PC-9 (cell line): Measurements from ENCODE around the gene MAN2A2. TPM values are rescaled to one million over a fixed set of nuclear protein-coding genes. Genes with fewer than 3 reads are reported as not detected.

Experiments
- BruUV-seq: library from RNA; stranded (reverse); fragments of 400-500 nt; replicated peaks from 2 replicates; lab custom pipeline; 2021; lab: Mats Ljungman, UMichigan
- CTCF ChIA-PET: fragments of 300-600 bp; sonication (Branson Sonifier 250); formaldehyde crosslinking; loops from one replicate; lab custom pipeline; 2022; ENCODE audit warnings: antibody characterized with exemption; lab: Charles Lee
- POLR2A ChIA-PET: fragments of 300-600 bp; sonication (Branson Sonifier 250); formaldehyde crosslinking; loops from one replicate; lab custom pipeline; 2022; ENCODE audit warnings: antibody characterized with exemption; ENCODE audit not compliant: unreplicated experiment; lab: Charles Lee
- DNase-seq, 2 experiments: peaks; one replicate each; pipeline versions ENCODE4 v3.0.0 to v3.0.0-alpha.2; 2015 to 2022; ENCODE audit warnings: mixed read lengths in 1 of 2
- H2AFZ ChIP-seq: fragments of 200-600 bp; sonication (generic); 2 replicates; pipeline ENCODE4 v1.8.1; 2017; ENCODE audit warnings: antibody characterized with exemption
- H3F3A ChIP-seq: fragments of 200-600 bp; sonication (generic); 2 replicates; pipeline ENCODE4 v1.8.1; 2017; ENCODE audit warnings: antibody characterized with exemption, mild to moderate bottlenecking, low read depth; ENCODE audit not compliant: insufficient read depth
- H3K27ac ChIP-seq: fragments of 200-600 bp; sonication (generic); 2 replicates; pipeline ENCODE4 v1.6.1; 2016; ENCODE audit warnings: mixed run types
- H3K27me3 ChIP-seq: fragments of 200-600 bp; sonication (generic); 2 replicates; pipeline ENCODE4 v1.6.1; 2016; ENCODE audit warnings: low read depth, mixed run types; ENCODE audit not compliant: insufficient read depth
- H3K36me3 ChIP-seq: fragments of 200-600 bp; sonication (generic); 2 replicates; pipeline ENCODE4 v1.6.1; 2016; ENCODE audit warnings: low read depth, mixed run types
- H3K4me1 ChIP-seq: fragments of 200-600 bp; sonication (generic); replicated peaks from 2 replicates; pipeline ENCODE4 v1.6.1; 2016; ENCODE audit warnings: mixed run types; ENCODE audit not compliant: insufficient read depth
- H3K4me2 ChIP-seq: fragments of 200-600 bp; sonication (generic); 2 replicates; pipeline ENCODE4 v1.6.1; 2017; ENCODE audit warnings: mixed run types
- H3K4me3 ChIP-seq: fragments of 200-600 bp; sonication (generic); 2 replicates; pipeline ENCODE4 v1.6.1; 2016; ENCODE audit warnings: mixed run types
- H3K79me2 ChIP-seq: fragments of 200-600 bp; sonication (generic); 2 replicates; pipeline ENCODE4 v1.6.1; 2017; ENCODE audit warnings: low read depth, mixed run types
- H3K9me2 ChIP-seq: fragments of 200-600 bp; sonication (generic); 2 replicates; pipeline ENCODE4 v1.8.1; 2017; ENCODE audit warnings: mild to moderate bottlenecking; ENCODE audit not compliant: insufficient read depth
- H3K9me3 ChIP-seq: fragments of 200-600 bp; sonication (generic); 2 replicates; pipeline ENCODE4 v1.8.1; 2016; ENCODE audit warnings: low read depth; ENCODE audit not compliant: insufficient read depth
- H4K20me1 ChIP-seq: fragments of 200-600 bp; sonication (generic); 2 replicates; pipeline ENCODE4 v1.8.1; 2017; ENCODE audit not compliant: insufficient read depth
- EZH2 ChIP-seq: fragments of 200-600 bp; sonication (generic); IDR thresholded peaks from 2 replicates; pipeline ENCODE4 v1.8.0; 2017; ENCODE audit warnings: antibody characterized with exemption, low read depth
- intact Hi-C: fragments of 100-400 bp; cut with micrococcal nuclease; formaldehyde crosslinking; loops from one replicate; pipeline ENCODE4 v1.10.0; 2022; ENCODE audit not compliant: unreplicated experiment
- total RNA-seq: library from RNA; stranded (reverse); gene quantifications from 2 replicates; pipeline ENCODE4 v1.2.3, GENCODE V29; 2021
- TF ChIP-seq, protein P1 (sequence below): fragments of 200-600 bp; sonication (generic); conservative IDR thresholded peaks from 2 replicates; pipeline ENCODE4 v1.6.1; 2017; ENCODE audit warnings: mixed run types, antibody characterized with exemption, mild to moderate bottlenecking, moderate library complexity

MAN2A2 gene
- total RNA-seq, 1 experiment from 2014 or later = 27.1 TPM

DNA sequence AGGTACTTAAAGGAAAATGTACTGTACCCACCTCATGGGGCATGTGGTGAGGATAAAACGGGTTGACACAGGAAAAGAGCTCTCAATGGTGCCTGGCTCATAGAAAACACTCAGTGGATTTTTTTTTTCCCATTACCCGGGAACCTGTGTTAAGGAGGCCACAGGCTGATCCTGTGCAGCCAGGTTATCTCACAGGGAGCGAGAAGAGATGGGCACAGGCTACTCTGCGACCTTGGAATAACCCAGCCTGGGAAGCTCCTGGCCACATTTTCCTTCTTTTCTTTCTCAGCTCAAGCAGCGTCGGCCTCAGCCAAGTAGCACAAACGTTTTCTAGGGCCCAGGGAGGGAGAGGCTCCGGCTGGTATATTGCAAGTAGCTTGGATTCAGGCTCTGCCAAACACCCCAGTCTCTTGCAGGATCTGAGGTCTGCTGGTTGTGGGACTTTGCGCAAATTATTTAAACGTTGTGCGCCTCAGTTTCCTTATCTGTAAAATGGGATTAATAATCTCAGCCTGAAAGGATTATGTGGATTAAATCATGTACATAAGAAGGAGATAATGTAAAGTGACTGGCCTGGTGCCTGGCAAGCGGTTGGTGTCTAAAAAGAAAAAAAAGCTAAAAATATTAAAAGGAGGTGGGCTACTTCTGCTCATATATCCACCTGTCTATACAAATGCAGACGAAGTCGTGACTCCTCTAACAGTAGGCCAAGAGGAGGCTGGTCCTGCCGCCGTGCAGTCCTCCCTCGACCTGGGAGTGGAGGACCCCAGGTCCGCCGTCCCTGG lies 32.6 kb upstream of the MAN2A2 start:
- Histone ChIP-seq H3K4me3 (peak overlapping the region; percentile 73), H3F3A (peaks cover 54% of the 10 kb centered on the region), H3K27ac (peak overlapping the region; percentile 72), H3K9me3 (no peaks in the 10 kb centered on the region), H3K79me2 (peaks cover 32% of the 10 kb centered on the region), H3K4me1 (peaks cover 64% of the 10 kb centered on the region), H3K36me3 (no peaks in the 10 kb centered on the region), H3K9me2 (no peaks in the 10 kb centered on the region), H3K27me3 (no peaks in the 10 kb centered on the region), H4K20me1 (peaks cover 23% of the 10 kb centered on the region), H2AFZ (peak overlapping the region; percentile 83), H3K4me2 (peak overlapping the region; percentile 77)
- TF ChIP-seq, protein P1, sequence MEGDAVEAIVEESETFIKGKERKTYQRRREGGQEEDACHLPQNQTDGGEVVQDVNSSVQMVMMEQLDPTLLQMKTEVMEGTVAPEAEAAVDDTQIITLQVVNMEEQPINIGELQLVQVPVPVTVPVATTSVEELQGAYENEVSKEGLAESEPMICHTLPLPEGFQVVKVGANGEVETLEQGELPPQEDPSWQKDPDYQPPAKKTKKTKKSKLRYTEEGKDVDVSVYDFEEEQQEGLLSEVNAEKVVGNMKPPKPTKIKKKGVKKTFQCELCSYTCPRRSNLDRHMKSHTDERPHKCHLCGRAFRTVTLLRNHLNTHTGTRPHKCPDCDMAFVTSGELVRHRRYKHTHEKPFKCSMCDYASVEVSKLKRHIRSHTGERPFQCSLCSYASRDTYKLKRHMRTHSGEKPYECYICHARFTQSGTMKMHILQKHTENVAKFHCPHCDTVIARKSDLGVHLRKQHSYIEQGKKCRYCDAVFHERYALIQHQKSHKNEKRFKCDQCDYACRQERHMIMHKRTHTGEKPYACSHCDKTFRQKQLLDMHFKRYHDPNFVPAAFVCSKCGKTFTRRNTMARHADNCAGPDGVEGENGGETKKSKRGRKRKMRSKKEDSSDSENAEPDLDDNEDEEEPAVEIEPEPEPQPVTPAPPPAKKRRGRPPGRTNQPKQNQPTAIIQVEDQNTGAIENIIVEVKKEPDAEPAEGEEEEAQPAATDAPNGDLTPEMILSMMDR = no peak
- TF ChIP-seq EZH2 = no peak
- ChIA-PET POLR2A (interaction anchor here (0.6 kb wide), 1 partner anchor 59 kb away, joined by 5 read pairs; no protein-coding TSS in a partner anchor), CTCF (interaction anchor here (1.0 kb wide), 1 partner anchor 194 kb away, joined by 3 read pairs; no protein-coding TSS in a partner anchor)
- TSS peak; percentile 70 for BruUV-seq
- DNase-seq = no peak
- intact Hi-C loops = loop anchor here (5.0 kb wide), 4 partner anchors 153 to 393 kb away; partner anchors contain the start of gene BLM

DNA sequence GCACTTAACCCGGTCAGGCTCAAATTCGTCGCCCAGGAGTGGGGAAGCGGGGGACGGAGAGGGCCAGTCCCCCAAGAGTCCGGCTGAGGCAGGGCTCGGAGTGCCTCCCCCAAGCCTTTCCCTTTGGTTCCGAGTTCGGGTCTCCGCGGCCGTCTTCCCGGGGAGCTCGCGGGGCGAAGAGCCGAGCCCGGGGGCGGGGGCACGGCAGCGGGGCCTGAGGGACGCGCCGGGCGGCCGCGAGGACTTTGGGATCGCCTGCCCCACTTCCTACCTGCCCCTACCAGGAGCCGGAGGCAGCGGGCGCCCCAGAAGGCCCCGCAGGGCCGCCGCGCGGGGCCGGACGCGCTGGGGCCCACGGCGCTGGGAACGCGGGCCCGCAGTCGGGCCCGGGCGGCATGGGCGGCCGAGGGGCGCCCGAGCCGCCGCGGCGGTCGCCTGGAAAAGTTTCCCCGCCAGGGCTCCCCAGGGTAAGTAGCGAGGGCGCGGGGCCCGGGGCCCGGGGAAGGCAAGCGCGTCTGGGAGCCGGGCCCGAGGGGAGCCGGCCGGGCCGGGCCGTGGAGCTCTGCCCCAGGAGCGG lies 31.9 kb upstream of the MAN2A2 start:
- Histone ChIP-seq H3F3A (peaks cover 54% of the 10 kb centered on the region), H3K9me2 (no peaks in the 10 kb centered on the region), H3K79me2 (peaks cover 32% of the 10 kb centered on the region), H3K27me3 (no peaks in the 10 kb centered on the region), H4K20me1 (peaks cover 26% of the 10 kb centered on the region), H3K4me3 (peak overlapping the region; percentile 73), H3K36me3 (no peaks in the 10 kb centered on the region), H3K4me1 (peaks cover 64% of the 10 kb centered on the region), H2AFZ (peak overlapping the region; percentile 83), H3K9me3 (no peaks in the 10 kb centered on the region), H3K27ac (peak overlapping the region; percentile 72), H3K4me2 (peak overlapping the region; percentile 95)
- BruUV-seq = no TSS peak
- peak in 1 of 2 experiments; percentile 51 for DNase-seq
- ChIA-PET POLR2A (no interaction called here), CTCF (interaction anchor here (0.6 to 1.1 kb wide), 4 partner anchors 64 to 1376 kb away, joined by 3 to 8 read pairs (median 4); partner anchors contain the start of gene UNC45A)
- intact Hi-C loops = loop anchor here (5.0 kb wide), 4 partner anchors 154 to 394 kb away; partner anchors contain the start of gene BLM
- TF ChIP-seq, protein P1 = no peak
- no peak for TF ChIP-seq EZH2

DNA sequence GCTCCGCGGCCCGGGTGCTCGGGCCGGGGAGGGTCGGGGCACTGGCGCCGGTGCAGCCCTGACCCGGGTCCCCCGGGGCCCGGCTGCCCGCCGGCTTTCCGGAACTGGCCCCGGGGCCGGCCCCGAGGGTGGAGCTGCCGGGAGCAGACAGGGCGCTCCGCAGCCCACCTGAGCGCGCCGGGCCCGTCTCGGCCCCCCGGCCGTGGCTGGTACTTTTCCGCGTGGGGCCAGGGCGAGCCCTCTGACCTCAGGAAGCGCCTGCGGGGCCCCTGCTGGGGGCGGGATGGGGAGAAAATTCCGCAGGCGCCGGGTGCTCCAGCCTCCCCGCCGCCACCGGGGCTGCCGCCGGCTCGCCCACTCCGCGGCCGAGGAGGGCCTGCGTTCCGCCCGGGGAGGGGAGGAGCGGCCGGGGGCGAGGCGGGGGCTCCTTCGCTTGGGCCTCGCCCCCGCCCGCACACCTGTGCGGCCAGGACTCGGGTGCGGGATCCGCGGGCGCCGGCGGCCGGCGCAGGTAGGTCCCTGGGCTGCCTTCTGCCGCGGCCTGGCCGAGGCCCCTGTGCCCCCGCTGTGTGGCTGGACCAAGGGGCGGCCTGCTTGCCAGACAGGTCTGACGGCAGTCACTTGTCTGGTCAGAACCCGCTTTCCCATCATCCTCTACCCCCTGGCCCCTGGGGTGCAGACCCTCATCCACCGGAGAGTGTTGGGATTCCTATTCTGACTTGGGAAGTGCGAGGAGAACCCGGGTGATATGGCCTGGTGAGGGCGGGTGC lies 31.2 kb upstream of the MAN2A2 start:
- no peak for TF ChIP-seq EZH2
- TF ChIP-seq, protein P1 = no peak
- Histone ChIP-seq H2AFZ (peak overlapping the region; percentile 66; the same call in 1 of the 2 replicates), H3K36me3 (peaks cover 5% of the 10 kb centered on the region; the same call in 1 of the 2 replicates), H3K4me3 (peak overlapping the region; percentile 73), H3K27ac (peak overlapping the region; percentile 49; the same call in 1 of the 2 replicates), H3K9me3 (no peaks in the 10 kb centered on the region), H4K20me1 (peaks cover 26% of the 10 kb centered on the region), H3K9me2 (no peaks in the 10 kb centered on the region), H3K4me1 (peaks cover 61% of the 10 kb centered on the region), H3K27me3 (no peaks in the 10 kb centered on the region), H3K4me2 (peak overlapping the region; percentile 95), H3K79me2 (peaks cover 32% of the 10 kb centered on the region), H3F3A (peaks cover 54% of the 10 kb centered on the region)
- DNase-seq = no peak
- ChIA-PET CTCF (interaction anchor here (0.6 to 1.1 kb wide), 4 partner anchors 63 to 1377 kb away, joined by 3 to 8 read pairs (median 4); partner anchors contain the start of gene UNC45A), POLR2A (no interaction called here)
- BruUV-seq = no TSS peak
- intact Hi-C loops = loop anchor here (5.0 kb wide), 4 partner anchors 155 to 395 kb away; partner anchors contain the start of gene BLM
